Measurements from ENCODE around the gene FBN1. TPM values are rescaled to one million over a fixed set of nuclear protein-coding genes. Genes with fewer than 3 reads are reported as not detected.

FBN1 gene
- 10.4 TPM for polyA plus RNA-seq (2013, experiment 1 of 2)
- 10.1 TPM for polyA plus RNA-seq (2013, experiment 2 of 2)

- WGBS, 2 donors (ENCODE audit: extremely low coverage in 2 of 2, insufficient read length in 2 of 2, insufficient replicate concordance in 1 of 2): no CpG with 5 or more reads among the region's 66 CpGs
- Histone ChIP-seq H2BK120ac (ENCODE audit: low read depth, low read length) (no peak within 1 kb of the TSS), H2AFZ (ENCODE audit: low read length) (peak within 1 kb of the TSS; percentile 98), H3K23ac (ENCODE audit: low read depth, low read length, poor library complexity) (peak within 1 kb of the TSS; percentile 63), H3K27ac (replicated peaks; ENCODE audit: low read length) (peak within 1 kb of the TSS; percentile 93), H3K9ac (ENCODE audit: low read depth, low read length, poor library complexity) (peak within 1 kb of the TSS; percentile 96), H3K4me3 (ENCODE audit: low read length in 2 of 2) (peak within 1 kb of the TSS; percentile 62 to 93), H2BK5ac (ENCODE audit: low read length) (peak within 1 kb of the TSS; percentile 88), H2BK12ac (ENCODE audit: low read length) (peak within 1 kb of the TSS; percentile 76), H3K4me2 (ENCODE audit: insufficient read depth, low read length, poor library complexity, severe bottlenecking) (peak within 1 kb of the TSS; percentile 87), H3K4me1 (ENCODE audit: control insufficient read depth in 2 of 2, insufficient read depth in 1 of 2, low read depth in 1 of 2, low read length in 2 of 2) (peaks cover 10 to 11% of the 10 kb centered on the region in 2 donors), H3K27me3 (ENCODE audit: control insufficient read depth in 3 of 3, insufficient read depth in 3 of 3, low read depth in 1 of 3, low read length in 3 of 3) (no peaks in the 10 kb centered on the region), H3K36me3 (replicated peaks in 1 of 2; ENCODE audit: control insufficient read depth in 2 of 2, insufficient read depth in 2 of 2, low read length in 2 of 2) (peaks cover 0 to 2% of the 10 kb centered on the region in 2 donors), H2BK15ac (ENCODE audit: low read length) (peak within 1 kb of the TSS; percentile 19), H4K91ac (ENCODE audit: low read depth, low read length, poor library complexity) (no peak within 1 kb of the TSS), H3K4ac (ENCODE audit: low read length) (peak within 1 kb of the TSS; percentile 56), H2AK5ac (ENCODE audit: low read depth, low read length) (peak within 1 kb of the TSS; percentile 14), H4K8ac (ENCODE audit: low read depth, low read length) (peak within 1 kb of the TSS; percentile 94), H3K18ac (ENCODE audit: low read length) (peak within 1 kb of the TSS; percentile 96), H3K79me1 (ENCODE audit: low read depth, low read length) (peaks cover 2% of the 10 kb centered on the region), H3K14ac (ENCODE audit: low read length) (peak within 1 kb of the TSS; percentile 32), H3K9me3 (replicated peaks in 1 of 2; ENCODE audit: control insufficient read depth in 2 of 2, insufficient read depth in 1 of 2, low read depth in 1 of 2, low read length in 2 of 2) (no peaks in the 10 kb centered on the region)
- DNase-seq (ENCODE audit: low spot score): peak; percentile 91
These were observed at the start of gene FBN1 for GRCh38 chr15:48645558-48646330. Gene FBN1 (minus strand): TSS chr15:48645709. CDS start chr15:48644769, 940 bp downstream.

DNA sequence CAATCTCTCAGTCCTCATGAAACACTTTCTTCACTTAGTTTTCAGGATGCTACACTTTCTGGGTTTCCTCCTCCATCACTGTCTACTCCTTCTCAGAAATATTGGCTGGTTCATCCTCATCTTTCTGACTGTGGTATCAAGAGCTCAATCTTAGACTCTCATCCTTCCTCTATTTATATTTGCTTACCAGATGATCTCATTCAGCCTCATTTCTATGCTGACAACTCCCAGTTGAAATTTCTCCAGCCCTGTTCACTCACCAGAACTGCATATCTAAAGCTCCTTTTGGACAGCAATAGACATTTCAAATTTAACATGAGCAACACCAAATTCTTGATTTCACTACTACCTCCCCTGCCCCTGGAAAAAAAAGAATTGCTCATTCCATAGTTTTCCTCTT, 48.0 kb upstream of the FBN1 start:
- Histone ChIP-seq H3K9me3 (replicated peaks in 1 of 2; ENCODE audit: control insufficient read depth in 2 of 2, insufficient read depth in 1 of 2, low read depth in 1 of 2, low read length in 2 of 2) (peaks cover 0 to 1% of the 10 kb centered on the region in 2 donors), H3K4me3 (ENCODE audit: low read length in 2 of 2) (no peak overlapping the region), H3K9ac (ENCODE audit: low read depth, low read length, poor library complexity) (no peak overlapping the region), H2BK15ac (ENCODE audit: low read length) (no peak overlapping the region), H2BK120ac (ENCODE audit: low read depth, low read length) (no peak overlapping the region), H2AK5ac (ENCODE audit: low read depth, low read length) (no peak overlapping the region), H4K8ac (ENCODE audit: low read depth, low read length) (no peak overlapping the region), H2BK5ac (ENCODE audit: low read length) (no peak overlapping the region), H2AFZ (ENCODE audit: low read length) (no peak overlapping the region), H3K4me1 (ENCODE audit: control insufficient read depth in 2 of 2, insufficient read depth in 1 of 2, low read depth in 1 of 2, low read length in 2 of 2) (no peaks in the 10 kb centered on the region), H4K91ac (ENCODE audit: low read depth, low read length, poor library complexity) (no peak overlapping the region), H3K4ac (ENCODE audit: low read length) (no peak overlapping the region), H3K27me3 (ENCODE audit: control insufficient read depth in 3 of 3, insufficient read depth in 3 of 3, low read depth in 1 of 3, low read length in 3 of 3) (no peaks in the 10 kb centered on the region), H3K4me2 (ENCODE audit: insufficient read depth, low read length, poor library complexity, severe bottlenecking) (no peak overlapping the region), H3K79me1 (ENCODE audit: low read depth, low read length) (no peaks in the 10 kb centered on the region), H3K18ac (ENCODE audit: low read length) (no peak overlapping the region), H2BK12ac (ENCODE audit: low read length) (no peak overlapping the region), H3K36me3 (replicated peaks in 1 of 2; ENCODE audit: control insufficient read depth in 2 of 2, insufficient read depth in 2 of 2, low read length in 2 of 2) (no peaks in the 10 kb centered on the region), H3K27ac (replicated peaks; ENCODE audit: low read length) (no peak overlapping the region), H3K14ac (ENCODE audit: low read length) (no peak overlapping the region), H3K23ac (ENCODE audit: low read depth, low read length, poor library complexity) (no peak overlapping the region)
- no peak for DNase-seq (ENCODE audit: low spot score)

DNA sequence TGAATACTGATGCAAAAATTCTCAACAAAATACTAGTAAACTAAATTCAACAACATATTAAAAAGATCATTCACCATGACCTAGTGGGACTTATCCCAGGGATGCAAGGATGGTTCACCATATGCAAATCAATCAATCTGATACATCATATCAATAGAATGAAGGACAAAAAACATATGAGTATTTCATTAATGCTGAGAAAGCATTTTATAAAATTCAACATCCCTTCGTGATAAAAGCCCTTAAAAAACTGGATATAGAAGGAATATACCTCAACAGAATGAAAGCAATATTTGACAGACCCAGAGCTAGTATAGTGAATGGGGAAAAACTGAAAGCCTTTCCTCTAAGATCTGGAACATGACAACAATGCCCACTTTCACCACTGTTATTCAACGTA, 43.0 kb upstream of the FBN1 start:
- WGBS, 2 donors (ENCODE audit: extremely low coverage in 2 of 2, insufficient read length in 2 of 2, insufficient replicate concordance in 1 of 2): no CpG with 5 or more reads among the region's 2 CpGs
- H3K9ac ChIP-seq (ENCODE audit: low read depth, low read length, poor library complexity): no peak overlapping the region
- no peak for DNase-seq (ENCODE audit: low spot score)
- no peak overlapping the region for H3K23ac ChIP-seq (ENCODE audit: low read depth, low read length, poor library complexity)
- no peaks in the 10 kb centered on the region for H3K79me1 ChIP-seq (ENCODE audit: low read depth, low read length)
- H4K91ac ChIP-seq (ENCODE audit: low read depth, low read length, poor library complexity): no peak overlapping the region
- no peak overlapping the region for H2BK5ac ChIP-seq (ENCODE audit: low read length)
- H2BK120ac ChIP-seq (ENCODE audit: low read depth, low read length): no peak overlapping the region
- no peak overlapping the region for H2BK12ac ChIP-seq (ENCODE audit: low read length)
- H4K8ac ChIP-seq (ENCODE audit: low read depth, low read length): no peak overlapping the region
- H3K14ac ChIP-seq (ENCODE audit: low read length): no peak overlapping the region
- H3K4me2 ChIP-seq (ENCODE audit: insufficient read depth, low read length, poor library complexity, severe bottlenecking): no peak overlapping the region
- no peak overlapping the region for H2AFZ ChIP-seq (ENCODE audit: low read length)
- no peak overlapping the region for H2BK15ac ChIP-seq (ENCODE audit: low read length)
- no peak overlapping the region for H2AK5ac ChIP-seq (ENCODE audit: low read depth, low read length)
- no peak overlapping the region for H3K27ac ChIP-seq (replicated peaks; ENCODE audit: low read length)
- H3K18ac ChIP-seq (ENCODE audit: low read length): no peak overlapping the region
- no peaks in the 10 kb centered on the region for H3K36me3 ChIP-seq (replicated peaks in 1 of 2; ENCODE audit: control insufficient read depth in 2 of 2, insufficient read depth in 2 of 2, low read length in 2 of 2)
- H3K27me3 ChIP-seq (ENCODE audit: control insufficient read depth in 3 of 3, insufficient read depth in 3 of 3, low read depth in 1 of 3, low read length in 3 of 3): no peaks in the 10 kb centered on the region
- no peak overlapping the region for H3K4ac ChIP-seq (ENCODE audit: low read length)
- no peaks in the 10 kb centered on the region for H3K4me1 ChIP-seq (ENCODE audit: control insufficient read depth in 2 of 2, insufficient read depth in 1 of 2, low read depth in 1 of 2, low read length in 2 of 2)
- peaks cover 0 to 5% of the 10 kb centered on the region in 2 donors for H3K9me3 ChIP-seq (replicated peaks in 1 of 2; ENCODE audit: control insufficient read depth in 2 of 2, insufficient read depth in 1 of 2, low read depth in 1 of 2, low read length in 2 of 2)
- no peak overlapping the region for H3K4me3 ChIP-seq (ENCODE audit: low read length in 2 of 2)

GRCh38 chr15:48683991-48684765, 38.7 kb upstream of the FBN1 start:
- H3K23ac ChIP-seq (ENCODE audit: low read depth, low read length, poor library complexity): no peak overlapping the region
- H3K27me3 ChIP-seq (ENCODE audit: control insufficient read depth in 3 of 3, insufficient read depth in 3 of 3, low read depth in 1 of 3, low read length in 3 of 3): no peaks in the 10 kb centered on the region
- H2BK5ac ChIP-seq (ENCODE audit: low read length): no peak overlapping the region
- no peak overlapping the region for H3K9ac ChIP-seq (ENCODE audit: low read depth, low read length, poor library complexity)
- H3K18ac ChIP-seq (ENCODE audit: low read length): no peak overlapping the region
- peaks cover 0 to 5% of the 10 kb centered on the region in 2 donors for H3K9me3 ChIP-seq (replicated peaks in 1 of 2; ENCODE audit: control insufficient read depth in 2 of 2, insufficient read depth in 1 of 2, low read depth in 1 of 2, low read length in 2 of 2)
- H4K91ac ChIP-seq (ENCODE audit: low read depth, low read length, poor library complexity): no peak overlapping the region
- no peaks in the 10 kb centered on the region for H3K79me1 ChIP-seq (ENCODE audit: low read depth, low read length)
- no peak overlapping the region for H3K14ac ChIP-seq (ENCODE audit: low read length)
- no peak overlapping the region for H4K8ac ChIP-seq (ENCODE audit: low read depth, low read length)
- WGBS, 2 donors (ENCODE audit: extremely low coverage in 2 of 2, insufficient read length in 2 of 2, insufficient replicate concordance in 1 of 2): no CpG with 5 or more reads among the region's 4 CpGs
- no peak overlapping the region for H3K4me3 ChIP-seq (ENCODE audit: low read length in 2 of 2)
- H2AFZ ChIP-seq (ENCODE audit: low read length): no peak overlapping the region
- no peak overlapping the region for H3K27ac ChIP-seq (replicated peaks; ENCODE audit: low read length)
- no peaks in the 10 kb centered on the region for H3K4me1 ChIP-seq (ENCODE audit: control insufficient read depth in 2 of 2, insufficient read depth in 1 of 2, low read depth in 1 of 2, low read length in 2 of 2)
- H3K36me3 ChIP-seq (replicated peaks in 1 of 2; ENCODE audit: control insufficient read depth in 2 of 2, insufficient read depth in 2 of 2, low read length in 2 of 2): no peaks in the 10 kb centered on the region
- H2BK120ac ChIP-seq (ENCODE audit: low read depth, low read length): no peak overlapping the region
- no peak overlapping the region for H2BK15ac ChIP-seq (ENCODE audit: low read length)
- H2BK12ac ChIP-seq (ENCODE audit: low read length): no peak overlapping the region
- no peak overlapping the region for H3K4ac ChIP-seq (ENCODE audit: low read length)
- H3K4me2 ChIP-seq (ENCODE audit: insufficient read depth, low read length, poor library complexity, severe bottlenecking): no peak overlapping the region
- no peak for DNase-seq (ENCODE audit: low spot score)
- no peak overlapping the region for H2AK5ac ChIP-seq (ENCODE audit: low read depth, low read length)
